HCT116 (cell line): Measurements from ENCODE around the gene ODF2L. TPM values are rescaled to one million over a fixed set of nuclear protein-coding genes. Genes with fewer than 3 reads are reported as not detected.

ENCODE experiments used
- ATAC-seq: fragments of 200-7000 bp; cut with Tn5 transposase; 2 replicates; pipeline ENCODE4 v1.9.1; 2020; ENCODE audit warnings: mild to moderate bottlenecking, moderate library complexity
- BruUV-seq: library from RNA; stranded (reverse); fragments of 400-500 nt; replicated peaks from 2 replicates; lab custom pipeline; 2021; lab: Mats Ljungman, UMichigan
- CTCF ChIA-PET: fragments of 300-600 bp; sonication (Branson Sonifier 250); formaldehyde crosslinking; loops from one replicate; lab custom pipeline; 2021; ENCODE audit warnings: antibody characterized with exemption; lab: Charles Lee
- POLR2A ChIA-PET: fragments of 300-600, 350-600 bp; sonication (Branson Sonifier 250); formaldehyde crosslinking; loops from one replicate; lab custom pipeline; 2021; ENCODE audit warnings: antibody characterized with exemption; lab: Charles Lee
- RAD21 ChIA-PET, 2 experiments: fragments of 300-600 bp; sonication (Branson Sonifier 250); formaldehyde crosslinking; loops; one replicate each; lab custom pipeline; 2023; ENCODE audit warnings: low total read pairs in 2 of 2; ENCODE audit not compliant: uncharacterized antibody in 2 of 2, unreplicated experiment in 2 of 2, low non-redundant PET in 1 of 2; lab: Charles Lee
- DNase-seq: peaks from one replicate; pipeline ENCODE4 v3.0.0-alpha.2; 2010; ENCODE audit warnings: low read depth, low spot score
- H2AFZ ChIP-seq: fragments of 200-600 bp; shearing (Covaris generic), sonication (generic); 2 replicates; pipeline ENCODE4 v1.6.1; 2017; ENCODE audit warnings: low read depth, mixed run types, mixed read lengths, antibody characterized with exemption, low read length; ENCODE audit not compliant: poor library complexity, severe bottlenecking
- H3K27ac ChIP-seq: 2 replicates; pipeline ENCODE4 v1.5.1; 2012; ENCODE audit warnings: low read depth, low read length
- H3K27me3 ChIP-seq: fragments of 200-600 bp; sonication (generic); 2 replicates; pipeline ENCODE4 v1.6.1; 2016; ENCODE audit warnings: mixed run types, low read length, mixed read lengths; ENCODE audit not compliant: insufficient read depth
- H3K36me3 ChIP-seq, 2 experiments: fragments of 200-500 bp in 1 of 2; fragments of 200-600 bp in 1 of 2; sonication (Bioruptor generic) in 1 of 2; sonication (generic) in 1 of 2; 2 replicates each; pipeline versions ENCODE4 v1.5.1 to v1.6.1; 2014 to 2016; ENCODE audit warnings: low read length in 2 of 2, inconsistent platforms in 1 of 2, mixed read lengths in 1 of 2, mixed run types in 1 of 2; ENCODE audit not compliant: insufficient read depth in 2 of 2, control insufficient read depth in 1 of 2
- H3K4me1 ChIP-seq, 2 experiments: fragments of 200-600 bp in 1 of 2; sonication (generic) in 1 of 2; 2 replicates each; pipeline versions ENCODE4 v1.5.1 to v1.6.1; 2012 to 2017; ENCODE audit warnings: low read length in 2 of 2, inconsistent platforms in 1 of 2, mild to moderate bottlenecking in 1 of 2, mixed read lengths in 1 of 2, mixed run types in 1 of 2, moderate library complexity in 1 of 2; ENCODE audit not compliant: insufficient read depth in 2 of 2, control insufficient read depth in 1 of 2
- H3K4me2 ChIP-seq: fragments of 200-600 bp; sonication (generic); 2 replicates; pipeline ENCODE4 v1.6.1; 2017; ENCODE audit warnings: mixed run types, low read length, mixed read lengths
- H3K4me3 ChIP-seq, 2 experiments: fragments of 200-600 bp in 1 of 2; sonication (generic) in 1 of 2; replicated peaks in 1 of 2; 2 replicates each; pipeline ENCODE4 v1.5.1; 2011 to 2016; ENCODE audit warnings: low read length in 2 of 2, control low read depth in 1 of 2, low read depth in 1 of 2, mild to moderate bottlenecking in 1 of 2, mixed read lengths in 1 of 2, mixed run types in 1 of 2
- H3K79me2 ChIP-seq: fragments of 200-600 bp; sonication (generic); 2 replicates; pipeline ENCODE4 v1.6.1; 2017; ENCODE audit warnings: mild to moderate bottlenecking, mixed run types, low read length, moderate library complexity, mixed read lengths; ENCODE audit not compliant: insufficient read depth
- H3K9ac ChIP-seq: fragments of 200-600 bp; sonication (generic); 2 replicates; pipeline ENCODE4 v1.6.1; 2016; ENCODE audit warnings: low read length, mixed read lengths
- H3K9me2 ChIP-seq: fragments of 200-600 bp; sonication (generic), shearing (Covaris generic); 2 replicates; pipeline ENCODE4 v1.6.1; 2017; ENCODE audit warnings: mixed run types, mild to moderate bottlenecking, moderate library complexity; ENCODE audit not compliant: insufficient read depth
- H3K9me3 ChIP-seq, 2 experiments: fragments of 200-500 bp in 1 of 2; fragments of 200-600 bp in 1 of 2; sonication (Bioruptor generic) in 1 of 2; sonication (generic) in 1 of 2; 2 replicates each; pipeline ENCODE4 v1.6.1; 2014 to 2017; ENCODE audit warnings: low read length in 2 of 2, mixed read lengths in 2 of 2, inconsistent platforms in 1 of 2, low read depth in 1 of 2, mild to moderate bottlenecking in 1 of 2, mixed run types in 1 of 2, moderate library complexity in 1 of 2; ENCODE audit not compliant: control insufficient read depth in 1 of 2, insufficient read depth in 1 of 2
- H4K20me1 ChIP-seq: fragments of 200-600 bp; sonication (generic), shearing (Covaris generic); 2 replicates; pipeline ENCODE4 v1.6.1; 2017; ENCODE audit warnings: mixed run types, mild to moderate bottlenecking, moderate library complexity; ENCODE audit not compliant: insufficient read depth
- CBX3 ChIP-seq: IDR thresholded peaks from 2 replicates; pipeline ENCODE4 v1.6.1; 2012; ENCODE audit warnings: low read depth
- CEBPB ChIP-seq: IDR thresholded peaks from 2 replicates; pipeline ENCODE4 v1.6.1; 2012; ENCODE audit warnings: low read depth
- EZH2phosphoT487 ChIP-seq: fragments of 200-600 bp; IDR thresholded peaks from 2 replicates; pipeline ENCODE4 v1.6.1; 2018; ENCODE audit warnings: antibody characterized with exemption, borderline replicate concordance
- FOSL1 ChIP-seq: IDR thresholded peaks from 2 replicates; pipeline ENCODE4 v1.6.1; 2012; ENCODE audit warnings: low read depth
- JUND ChIP-seq: IDR thresholded peaks from 2 replicates; pipeline ENCODE4 v1.6.1; 2012
- POLR2A ChIP-seq: IDR thresholded peaks from 2 replicates; pipeline ENCODE4 v1.7.0; 2011; ENCODE audit warnings: borderline replicate concordance; ENCODE audit not compliant: insufficient read depth, insufficient read length; ENCODE audit errors: extremely low read depth
- POLR2AphosphoS5 ChIP-seq: IDR thresholded peaks from 2 replicates; pipeline ENCODE4 v1.6.1; 2011; ENCODE audit warnings: mild to moderate bottlenecking, low read depth, low read length, moderate library complexity
- SIN3A ChIP-seq: IDR thresholded peaks from 2 replicates; pipeline ENCODE4 v1.6.1; 2012; ENCODE audit warnings: low read depth
- SP1 ChIP-seq: IDR thresholded peaks from 2 replicates; pipeline ENCODE4 v1.6.1; 2012; ENCODE audit warnings: low read depth
- TCF7L2 ChIP-seq: IDR thresholded peaks from 2 replicates; pipeline ENCODE4 v1.7.0; 2011; ENCODE audit warnings: borderline replicate concordance, inconsistent platforms; ENCODE audit not compliant: insufficient read depth, insufficient read length; ENCODE audit errors: extremely low read depth
- YY1 ChIP-seq: IDR thresholded peaks from 2 replicates; pipeline ENCODE4 v1.6.1; 2011; ENCODE audit warnings: low read length, low read depth, moderate library complexity, mild to moderate bottlenecking; ENCODE audit not compliant: insufficient replicate concordance; ENCODE audit errors: extremely low read depth
- ZFX ChIP-seq: fragments of 450-650 bp; IDR thresholded peaks from 2 replicates; pipeline ENCODE4 v1.6.1; 2017
- ZNF274 ChIP-seq: fragments of 200-500 bp; sonication (Bioruptor generic); IDR thresholded peaks from 2 replicates; pipeline ENCODE4 v1.6.1; 2014; ENCODE audit warnings: mild to moderate bottlenecking, low read depth, low read length, inconsistent platforms
- intact Hi-C: fragments of 100-400 bp; cut with micrococcal nuclease; formaldehyde crosslinking; loops from 2 replicates; pipeline ENCODE4 v1.10.0; 2022
- total RNA-seq: library from RNA; stranded (reverse); gene quantifications from one replicate; pipeline ENCODE4 v1.2.1, GENCODE V29; 2021; ENCODE audit not compliant: unreplicated experiment
- TF ChIP-seq, protein P1 (sequence below): IDR thresholded peaks from 2 replicates; pipeline ENCODE4 v1.6.1; 2012
- TF ChIP-seq, protein P2 (sequence below): IDR thresholded peaks from 2 replicates; pipeline ENCODE4 v1.6.1; 2011; ENCODE audit warnings: mild to moderate bottlenecking, low read length, moderate library complexity; ENCODE audit not compliant: insufficient replicate concordance; ENCODE audit errors: extremely low read depth
- TF ChIP-seq, protein P3 (sequence below): IDR thresholded peaks from 2 replicates; pipeline ENCODE4 v1.6.1; 2012; ENCODE audit warnings: low read depth

ODF2L gene
- total RNA-seq, 1 experiment from 2014 or later = 33.7 TPM

DNA sequence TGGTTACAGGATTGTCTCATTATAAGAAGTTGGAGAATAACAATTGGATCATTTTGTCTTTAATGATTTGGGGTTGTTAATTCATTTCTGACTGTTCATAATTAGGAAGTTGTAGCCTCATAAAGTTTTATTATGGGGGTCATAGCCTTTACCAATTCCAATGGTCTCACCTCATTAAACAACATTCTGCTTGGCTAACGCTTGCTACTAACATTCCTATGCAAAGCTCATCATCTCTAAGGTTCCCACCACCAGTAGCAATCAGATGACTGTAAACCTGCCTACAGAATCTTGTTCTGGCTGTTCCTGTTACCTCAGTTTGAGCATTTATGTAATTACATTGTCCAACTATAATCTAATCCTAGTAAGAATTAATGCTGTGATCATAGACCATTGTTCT lies 60.2 kb downstream of the ODF2L start:
- BruUV-seq = no TSS peak
- H3K4me1 ChIP-seq = no peaks in the 10 kb centered on the region
- no peaks in the 10 kb centered on the region for H3K79me2 ChIP-seq
- POLR2A ChIA-PET = no interaction called here
- RAD21 ChIA-PET = no interaction called here
- no peak overlapping the region for H3K27ac ChIP-seq
- H3K9me3 ChIP-seq = no peaks in the 10 kb centered on the region
- no peak overlapping the region for H3K4me2 ChIP-seq
- H3K9ac ChIP-seq = no peak overlapping the region
- TF ChIP-seq ZFX = no peak
- TF ChIP-seq SIN3A = no peak
- TF ChIP-seq, protein P1, sequence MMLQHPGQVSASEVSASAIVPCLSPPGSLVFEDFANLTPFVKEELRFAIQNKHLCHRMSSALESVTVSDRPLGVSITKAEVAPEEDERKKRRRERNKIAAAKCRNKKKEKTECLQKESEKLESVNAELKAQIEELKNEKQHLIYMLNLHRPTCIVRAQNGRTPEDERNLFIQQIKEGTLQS = no peak
- no peak for TF ChIP-seq POLR2AphosphoS5
- TF ChIP-seq POLR2A = no peak
- TF ChIP-seq YY1 = no peak
- no peak for TF ChIP-seq TCF7L2
- no peak for TF ChIP-seq CEBPB
- TF ChIP-seq, protein P2, sequence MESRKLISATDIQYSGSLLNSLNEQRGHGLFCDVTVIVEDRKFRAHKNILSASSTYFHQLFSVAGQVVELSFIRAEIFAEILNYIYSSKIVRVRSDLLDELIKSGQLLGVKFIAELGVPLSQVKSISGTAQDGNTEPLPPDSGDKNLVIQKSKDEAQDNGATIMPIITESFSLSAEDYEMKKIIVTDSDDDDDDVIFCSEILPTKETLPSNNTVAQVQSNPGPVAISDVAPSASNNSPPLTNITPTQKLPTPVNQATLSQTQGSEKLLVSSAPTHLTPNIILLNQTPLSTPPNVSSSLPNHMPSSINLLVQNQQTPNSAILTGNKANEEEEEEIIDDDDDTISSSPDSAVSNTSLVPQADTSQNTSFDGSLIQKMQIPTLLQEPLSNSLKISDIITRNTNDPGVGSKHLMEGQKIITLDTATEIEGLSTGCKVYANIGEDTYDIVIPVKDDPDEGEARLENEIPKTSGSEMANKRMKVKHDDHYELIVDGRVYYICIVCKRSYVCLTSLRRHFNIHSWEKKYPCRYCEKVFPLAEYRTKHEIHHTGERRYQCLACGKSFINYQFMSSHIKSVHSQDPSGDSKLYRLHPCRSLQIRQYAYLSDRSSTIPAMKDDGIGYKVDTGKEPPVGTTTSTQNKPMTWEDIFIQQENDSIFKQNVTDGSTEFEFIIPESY = no peak
- TF ChIP-seq, protein P3, sequence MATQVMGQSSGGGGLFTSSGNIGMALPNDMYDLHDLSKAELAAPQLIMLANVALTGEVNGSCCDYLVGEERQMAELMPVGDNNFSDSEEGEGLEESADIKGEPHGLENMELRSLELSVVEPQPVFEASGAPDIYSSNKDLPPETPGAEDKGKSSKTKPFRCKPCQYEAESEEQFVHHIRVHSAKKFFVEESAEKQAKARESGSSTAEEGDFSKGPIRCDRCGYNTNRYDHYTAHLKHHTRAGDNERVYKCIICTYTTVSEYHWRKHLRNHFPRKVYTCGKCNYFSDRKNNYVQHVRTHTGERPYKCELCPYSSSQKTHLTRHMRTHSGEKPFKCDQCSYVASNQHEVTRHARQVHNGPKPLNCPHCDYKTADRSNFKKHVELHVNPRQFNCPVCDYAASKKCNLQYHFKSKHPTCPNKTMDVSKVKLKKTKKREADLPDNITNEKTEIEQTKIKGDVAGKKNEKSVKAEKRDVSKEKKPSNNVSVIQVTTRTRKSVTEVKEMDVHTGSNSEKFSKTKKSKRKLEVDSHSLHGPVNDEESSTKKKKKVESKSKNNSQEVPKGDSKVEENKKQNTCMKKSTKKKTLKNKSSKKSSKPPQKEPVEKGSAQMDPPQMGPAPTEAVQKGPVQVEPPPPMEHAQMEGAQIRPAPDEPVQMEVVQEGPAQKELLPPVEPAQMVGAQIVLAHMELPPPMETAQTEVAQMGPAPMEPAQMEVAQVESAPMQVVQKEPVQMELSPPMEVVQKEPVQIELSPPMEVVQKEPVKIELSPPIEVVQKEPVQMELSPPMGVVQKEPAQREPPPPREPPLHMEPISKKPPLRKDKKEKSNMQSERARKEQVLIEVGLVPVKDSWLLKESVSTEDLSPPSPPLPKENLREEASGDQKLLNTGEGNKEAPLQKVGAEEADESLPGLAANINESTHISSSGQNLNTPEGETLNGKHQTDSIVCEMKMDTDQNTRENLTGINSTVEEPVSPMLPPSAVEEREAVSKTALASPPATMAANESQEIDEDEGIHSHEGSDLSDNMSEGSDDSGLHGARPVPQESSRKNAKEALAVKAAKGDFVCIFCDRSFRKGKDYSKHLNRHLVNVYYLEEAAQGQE = no peak
- no peak for TF ChIP-seq CBX3
- no peak for TF ChIP-seq JUND
- TF ChIP-seq EZH2phosphoT487 = no peak
- TF ChIP-seq SP1 = no peak
- no peak for TF ChIP-seq FOSL1
- no peak for TF ChIP-seq ZNF274
- no peaks in the 10 kb centered on the region; the same call in 1 of the 2 replicates for H3K9me2 ChIP-seq
- intact Hi-C loops = no loop called here
- no peaks in the 10 kb centered on the region for H3K27me3 ChIP-seq
- CTCF ChIA-PET = no interaction called here
- DNase-seq = no peak
- H3K4me3 ChIP-seq = no peak overlapping the region
- H2AFZ ChIP-seq = no peak overlapping the region
- H4K20me1 ChIP-seq = no peaks in the 10 kb centered on the region
- ATAC-seq = no peak
- no peaks in the 10 kb centered on the region for H3K36me3 ChIP-seq
